Endometrium (tissue), 2 donors: Measurements from ENCODE around the gene KCNT2.
"Not testable (repeated sequence)": the region's sequence is repeated elsewhere in the genome, so short reads cannot be mapped to it uniquely, and the experiment has no call there.

Experiments
- FAIRE-seq: peaks from 2 replicates; lab custom pipeline; 2012; peaks lifted over from hg19 to GRCh38; lab: Jason Lieb, UNC
- donor health status: control.
- donor health status: control.

The KCNT2 gene

GRCh38 chr1:196608390-196609369, at the start of gene KCNT2:
TSS of gene KCNT2 (minus strand) at chr1:196608440. CDS start at chr1:196608309, 131 bp downstream.
- FAIRE-seq, result no peak

- no peak for FAIRE-seq
Observed at GRCh38 chr1:196655494-196655893, 47.3 kb upstream of the KCNT2 start.

GRCh38 chr1:196655071-196655470, 46.8 kb upstream of the KCNT2 start:
- FAIRE-seq, result no peak

GRCh38 chr1:196654271-196654670, 46.0 kb upstream of the KCNT2 start:
- FAIRE-seq, result no peak

- FAIRE-seq, result no peak
Observed at GRCh38 chr1:196651637-196652215, 43.5 kb upstream of the KCNT2 start, which contains the start of gene CFH. TSS of gene CFH (plus strand) at chr1:196652043. CDS start at chr1:196652118, 75 bp downstream.

GRCh38 chr1:196651079-196651478, 42.8 kb upstream of the KCNT2 start:
- no peak for FAIRE-seq

- FAIRE-seq, result no peak
Observed at GRCh38 chr1:196650403-196650802, 42.2 kb upstream of the KCNT2 start.

GRCh38 chr1:196649990-196650389, 41.8 kb upstream of the KCNT2 start:
- FAIRE-seq, result no peak

- no peak for FAIRE-seq
Observed at GRCh38 chr1:196640976-196641375, 32.7 kb upstream of the KCNT2 start.

GRCh38 chr1:196639291-196639690, 31.1 kb upstream of the KCNT2 start:
- not testable (repeated sequence) for FAIRE-seq

GRCh38 chr1:196638466-196638865, 30.2 kb upstream of the KCNT2 start:
- FAIRE-seq, result no peak

- no peak for FAIRE-seq
Observed at GRCh38 chr1:196637606-196638005, 29.4 kb upstream of the KCNT2 start.

- no peak for FAIRE-seq
Observed at GRCh38 chr1:196628838-196629237, 20.6 kb upstream of the KCNT2 start.

- FAIRE-seq, result no peak
Observed at GRCh38 chr1:196623079-196623478, 14.8 kb upstream of the KCNT2 start.

- no peak for FAIRE-seq
Observed at GRCh38 chr1:196619721-196620120, 11.5 kb upstream of the KCNT2 start.

- FAIRE-seq, result no peak
Observed at GRCh38 chr1:196611873-196612272, 3.6 kb upstream of the KCNT2 start.

- FAIRE-seq, result no peak
Observed at GRCh38 chr1:196609370-196609737, 1.1 kb upstream of the KCNT2 start.

- no peak for FAIRE-seq
Observed at GRCh38 chr1:196607981-196608380, 259 bp downstream of the KCNT2 start.

GRCh38 chr1:196603651-196604050, 4.6 kb downstream of the KCNT2 start:
- FAIRE-seq, result no peak

- FAIRE-seq, result no peak
Observed at GRCh38 chr1:196598942-196599748, 9.1 kb downstream of the KCNT2 start.

- FAIRE-seq, result no peak
Observed at GRCh38 chr1:196594700-196595099, 13.5 kb downstream of the KCNT2 start.

- no peak for FAIRE-seq
Observed at GRCh38 chr1:196593955-196594354, 14.3 kb downstream of the KCNT2 start.

GRCh38 chr1:196590959-196591358, 17.3 kb downstream of the KCNT2 start:
- no peak for FAIRE-seq
